CD4-positive, alpha-beta T cell treated with Interleukin-17A for 4 hours (primary cell): ENCODE measurements around the gene KDM6B.
"Not testable (repeated sequence)": the region's sequence is repeated elsewhere in the genome, so short reads cannot be mapped to it uniquely, and the experiment has no call there.

Experiments used
- DNase-seq: peaks from one replicate; pipeline ENCODE4 v3.0.0-alpha.2; 2020; ENCODE audit warnings: mixed read lengths

KDM6B gene

GRCh38 chr17:7853691-7854038 lies 19.6 kb downstream of the KDM6B start:
- no peak for DNase-seq

DNA sequence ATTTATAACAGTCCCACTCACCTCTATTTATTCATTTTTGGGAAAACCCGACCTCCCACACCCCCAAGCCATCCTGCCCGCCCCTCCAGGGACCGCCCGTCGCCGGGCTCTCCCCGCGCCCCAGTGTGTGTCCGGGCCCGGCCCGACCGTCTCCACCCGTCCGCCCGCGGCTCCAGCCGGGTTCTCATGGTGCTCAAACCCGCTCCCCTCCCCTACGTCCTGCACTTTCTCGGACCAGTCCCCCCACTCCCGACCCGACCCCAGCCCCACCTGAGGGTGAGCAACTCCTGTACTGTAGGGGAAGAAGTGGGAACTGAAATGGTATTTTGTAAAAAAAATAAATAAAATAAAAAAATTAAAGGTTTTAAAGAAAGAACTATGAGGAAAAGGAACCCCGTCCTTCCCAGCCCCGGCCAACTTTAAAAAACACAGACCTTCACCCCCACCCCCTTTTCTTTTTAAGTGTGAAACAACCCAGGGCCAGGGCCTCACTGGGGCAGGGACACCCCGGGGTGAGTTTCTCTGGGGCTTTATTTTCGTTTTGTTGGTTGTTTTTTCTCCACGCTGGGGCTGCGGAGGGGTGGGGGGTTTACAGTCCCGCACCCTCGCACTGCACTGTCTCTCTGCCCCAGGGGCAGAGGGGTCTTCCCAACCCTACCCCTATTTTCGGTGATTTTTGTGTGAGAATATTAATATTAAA lies 20.2 kb downstream of the KDM6B start:
- DNase-seq: no peak

DNA sequence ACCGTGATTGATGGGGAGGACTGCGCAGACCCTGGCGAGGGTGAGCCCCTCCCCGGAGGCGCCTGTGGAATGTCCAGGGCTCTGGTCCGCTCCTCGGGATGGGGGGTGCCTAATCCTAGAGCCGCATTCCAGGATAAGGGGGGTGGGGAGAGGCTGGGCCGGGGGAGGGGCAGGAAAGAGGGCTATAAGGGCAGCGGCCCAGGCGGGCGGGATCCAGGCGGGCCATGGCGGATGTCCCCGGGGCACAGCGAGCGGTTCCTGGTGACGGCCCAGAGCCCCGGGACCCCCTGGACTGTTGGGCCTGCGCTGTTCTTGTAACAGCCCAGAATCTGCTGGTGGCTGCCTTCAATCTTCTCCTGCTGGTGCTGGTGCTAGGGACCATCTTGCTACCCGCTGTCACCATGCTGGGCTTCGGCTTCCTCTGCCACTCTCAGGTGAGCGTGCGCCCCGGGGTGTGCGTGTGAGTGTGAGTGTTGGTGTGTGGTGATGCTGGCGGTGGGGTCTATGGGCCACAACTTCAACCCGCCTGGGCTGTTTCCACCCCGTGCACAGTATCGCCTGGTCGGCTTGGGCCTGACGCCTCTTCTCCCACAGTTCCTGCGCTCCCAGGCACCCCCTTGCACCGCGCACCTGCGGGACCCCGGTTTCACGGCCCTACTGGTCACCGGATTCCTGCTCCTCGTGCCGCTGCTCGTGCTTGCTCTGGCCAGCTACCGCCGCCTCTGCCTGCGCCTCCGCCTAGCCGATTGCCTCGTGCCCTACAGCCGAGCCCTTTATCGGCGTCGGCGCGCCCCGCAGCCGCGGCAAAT lies 21.0 kb downstream of the KDM6B start, which contains the start of gene TMEM88:
Gene TMEM88, plus strand, starts transcription at position 216 of the 809 bp plus-strand sequence. Its CDS starts 9 bp downstream, at position 225.
- DNase-seq: no peak

GRCh38 chr17:7855660-7856010 lies 21.6 kb downstream of the KDM6B start:
- no peak for DNase-seq

DNA sequence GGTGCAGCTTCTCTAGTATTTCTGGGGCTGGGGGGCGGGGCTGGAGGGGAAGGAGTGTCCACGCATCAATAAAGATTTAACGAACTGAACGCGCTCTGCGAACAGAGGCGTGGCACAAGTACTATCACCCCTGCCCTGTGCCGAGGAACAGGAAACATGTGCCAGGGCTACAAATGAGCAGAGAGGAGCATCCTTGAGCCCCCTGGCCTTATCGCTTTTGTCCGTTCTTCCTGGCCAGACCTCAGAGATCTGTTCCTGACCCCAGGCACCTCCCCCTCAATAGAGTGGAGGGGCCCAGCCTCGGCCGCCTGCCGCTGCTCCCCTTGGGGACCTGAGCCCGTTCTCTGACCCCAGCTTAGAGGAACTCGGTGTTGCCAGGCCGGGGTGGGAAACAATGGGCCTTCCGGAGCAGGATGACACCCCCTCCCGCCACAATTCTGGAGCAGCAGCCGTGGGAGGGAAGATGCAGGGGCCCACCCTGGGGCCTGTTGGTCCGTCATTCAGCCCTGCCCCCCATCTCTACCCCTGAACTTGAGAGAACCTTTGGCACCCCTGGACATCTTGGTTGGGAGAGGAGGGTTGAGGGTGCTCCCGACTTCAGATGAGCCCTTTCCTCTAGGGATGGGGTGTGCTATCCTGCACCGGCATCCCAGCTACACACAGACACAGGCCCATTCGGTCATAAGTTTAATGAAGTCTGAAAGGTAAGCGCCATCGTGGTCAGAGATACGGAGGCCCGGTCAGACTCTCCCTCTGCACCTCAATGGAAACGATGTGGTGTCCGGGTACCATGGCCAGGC lies 22.2 kb downstream of the KDM6B start:
- no peak for DNase-seq

DNA sequence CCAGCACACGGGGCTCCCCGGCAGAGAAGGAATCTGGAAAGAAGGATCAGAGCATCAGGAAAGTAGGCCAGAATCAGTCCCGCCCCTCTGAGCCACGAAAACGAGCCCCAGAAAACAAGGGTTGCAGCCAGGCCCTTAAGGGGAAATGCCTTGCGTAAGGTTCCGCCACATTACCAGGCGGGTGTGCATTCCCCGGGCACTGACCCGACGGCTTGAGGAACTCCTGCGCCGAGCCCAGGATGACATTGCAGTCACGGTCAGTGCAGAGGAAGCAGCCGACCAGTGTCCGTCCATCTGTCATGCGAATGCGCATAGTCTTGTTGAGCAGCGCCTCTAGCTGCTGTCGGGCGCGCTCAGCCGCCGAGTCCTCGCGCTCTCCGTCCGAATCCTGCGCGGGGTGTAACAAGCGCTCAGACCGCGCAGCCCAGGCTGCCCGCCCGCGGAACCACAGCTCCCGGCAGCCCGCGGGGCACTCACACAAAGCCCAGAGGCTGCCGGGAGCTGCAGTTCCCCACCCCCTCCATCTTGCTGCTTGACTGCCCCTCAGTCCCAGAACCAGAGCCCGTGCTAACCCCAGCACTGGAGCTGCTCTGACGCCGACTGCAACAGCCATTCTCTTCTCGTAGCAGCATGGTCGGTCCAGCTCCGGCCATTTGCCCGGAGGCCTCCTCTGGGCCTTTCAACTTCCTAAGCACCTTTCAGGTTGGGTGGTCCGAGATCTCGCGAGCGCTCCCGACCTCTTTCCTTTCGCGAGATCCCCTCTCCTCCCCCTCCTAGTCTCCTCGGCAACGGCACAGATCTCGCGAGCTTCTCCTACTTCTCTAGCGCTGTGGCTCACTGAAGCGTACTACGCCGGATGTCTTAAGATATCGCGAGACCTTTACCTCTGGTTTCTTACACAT lies 23.0 kb downstream of the KDM6B start, which contains the start of gene NAA38:
Gene NAA38, minus strand, starts transcription at position 749 of the 902 bp plus-strand sequence. Its CDS starts 96 bp downstream, at position 653.
- peak; percentile 93 for DNase-seq

GRCh38 chr17:7857713-7858521 lies 23.9 kb downstream of the KDM6B start, which contains the start of gene CYB5D1:
TSS of gene CYB5D1 (plus strand) at chr17:7858003. CDS start at chr17:7858135, 132 bp downstream.
- DNase-seq: peak; percentile 89

GRCh38 chr17:7858522-7858810 lies 24.4 kb downstream of the KDM6B start:
- no peak for DNase-seq

- DNase-seq: no peak
Observed at GRCh38 chr17:7859028-7859427, 25.0 kb downstream of the KDM6B start.

- DNase-seq: peak; percentile 62
Observed at GRCh38 chr17:7862692-7863437, 28.8 kb downstream of the KDM6B start.

DNA sequence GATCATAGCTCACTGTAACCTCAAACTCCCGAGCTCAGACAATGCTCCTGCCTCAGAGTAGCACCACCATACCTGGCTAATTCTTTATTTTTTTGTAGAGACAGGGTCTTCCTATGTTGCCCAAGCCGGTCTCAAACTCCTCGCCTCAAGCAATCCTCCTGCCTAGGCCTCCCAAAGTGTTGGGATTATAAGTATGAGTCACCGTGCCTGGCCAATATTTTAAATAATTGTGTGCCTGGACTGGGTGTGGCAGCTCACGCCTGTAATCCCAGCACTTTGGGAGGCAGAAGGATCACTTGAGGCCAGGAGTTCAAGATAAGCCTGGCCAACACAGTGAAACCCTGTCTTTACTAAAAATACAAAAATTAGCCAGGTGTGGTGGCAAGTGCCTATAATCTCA lies 30.4 kb downstream of the KDM6B start:
- DNase-seq: not testable (repeated sequence)

DNA sequence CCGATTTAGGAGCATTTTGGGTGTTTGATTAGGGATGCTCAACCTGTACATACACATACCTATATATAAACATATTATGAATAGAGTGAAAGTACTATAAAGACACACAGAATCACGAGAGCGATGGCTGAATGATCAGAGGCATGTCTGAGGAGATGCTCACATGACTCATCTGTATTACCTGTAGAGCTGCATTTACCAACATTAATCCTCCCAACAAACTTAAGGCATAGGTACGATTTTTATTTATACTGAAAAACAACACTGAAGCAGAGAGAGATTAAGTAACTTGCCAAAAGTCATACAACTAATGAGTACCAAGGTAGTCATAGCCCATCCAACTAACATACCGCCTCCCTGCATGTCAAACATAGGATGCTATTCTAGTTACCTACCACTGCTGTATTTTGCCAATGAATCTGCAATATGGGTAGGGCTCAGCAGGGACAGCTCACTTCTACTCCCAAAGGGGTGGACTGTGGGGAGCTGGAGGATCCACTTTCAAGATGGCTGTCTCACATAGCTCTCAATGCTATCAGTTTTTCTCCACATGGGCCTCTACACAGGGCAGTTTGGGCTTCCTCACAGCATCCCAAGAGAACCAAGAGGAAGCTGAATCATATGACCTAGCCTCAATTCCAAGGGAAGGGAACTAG lies 31.1 kb downstream of the KDM6B start:
- no peak for DNase-seq

DNA sequence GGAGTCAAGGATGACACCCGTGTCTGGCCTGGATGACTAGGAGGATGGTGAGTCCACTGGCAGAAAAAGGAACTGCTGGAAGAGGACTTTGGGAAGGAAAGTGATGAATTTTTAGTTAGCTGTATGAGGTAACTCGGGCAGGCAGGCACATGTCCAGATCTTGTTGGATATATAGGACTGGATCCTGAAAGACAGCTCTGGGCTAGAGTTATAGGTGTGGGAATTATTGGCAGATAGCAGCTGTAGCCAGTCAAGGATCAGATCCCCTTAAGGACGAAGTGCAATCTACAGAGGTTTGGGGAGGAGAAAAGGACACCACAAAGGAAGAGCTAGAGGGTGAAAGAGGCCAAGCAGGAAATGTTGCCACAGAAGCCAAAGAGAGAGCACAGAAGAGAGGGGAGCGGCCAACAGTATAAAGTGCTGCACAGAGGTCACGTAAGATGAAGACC lies 33.9 kb downstream of the KDM6B start:
- DNase-seq: peak; percentile 48

- no peak for DNase-seq
Observed at GRCh38 chr17:7873051-7873450, 39.0 kb downstream of the KDM6B start.

- no peak for DNase-seq
Observed at GRCh38 chr17:7875804-7876370, 41.9 kb downstream of the KDM6B start.

DNA sequence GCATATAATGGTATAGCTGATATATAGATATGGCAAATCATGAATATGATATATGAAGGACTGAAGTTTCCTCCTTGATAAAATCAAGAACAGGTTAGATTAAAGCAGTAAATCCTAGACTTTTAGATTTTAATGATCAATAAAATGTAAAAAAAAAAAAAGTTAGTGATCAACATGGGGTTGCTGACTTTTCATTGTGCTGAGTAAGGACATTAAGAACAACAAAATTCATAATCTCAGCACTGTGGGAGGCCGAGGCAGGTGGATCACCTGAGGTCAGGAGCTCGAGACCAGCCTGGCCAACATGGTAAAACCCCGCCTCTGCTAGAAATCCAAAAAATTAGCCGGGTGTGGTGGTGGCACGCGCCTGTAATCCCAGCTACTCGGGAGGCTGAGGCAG lies 44.2 kb downstream of the KDM6B start:
- no peak for DNase-seq

GRCh38 chr17:7880076-7880868 lies 46.3 kb downstream of the KDM6B start:
- DNase-seq: no peak

GRCh38 chr17:7881276-7882054 lies 47.4 kb downstream of the KDM6B start:
- DNase-seq: peak; percentile 46
